ENCODE data around the gene VENTX. TPM values are rescaled to one million over a fixed set of nuclear protein-coding genes. Genes with fewer than 3 reads are reported as not detected.

VENTX gene
- total and polyA plus RNA-seq, 8 donors = 0.15 to 3.2 (median 0.51) TPM; not detected in 2

DNA sequence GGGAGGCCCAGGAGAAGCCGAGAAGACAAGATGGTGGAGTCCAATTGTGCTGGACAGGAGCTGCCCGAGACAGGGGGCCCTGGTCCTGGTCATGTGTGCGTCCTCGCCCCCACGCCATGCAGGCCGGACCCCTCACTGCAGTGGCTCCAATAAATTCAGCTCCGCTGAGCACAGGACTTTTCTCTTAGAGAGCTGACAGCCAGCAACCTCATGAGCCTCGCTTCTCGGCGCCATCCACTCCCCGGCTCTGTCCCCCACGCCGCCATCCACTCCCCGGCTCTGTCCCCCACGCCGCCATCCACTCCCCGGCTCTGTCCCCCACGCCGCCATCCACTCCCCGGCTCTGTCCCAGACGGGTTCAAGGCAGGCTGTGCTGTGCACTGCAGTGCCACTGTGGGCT is 10.4 kb upstream of the VENTX start:
- no peak overlapping the region for H3K27ac ChIP-seq
- no peak overlapping the region for H3K4me3 ChIP-seq
- no peaks in the 10 kb centered on the region for H3K36me3 ChIP-seq
- H3K9me3 ChIP-seq = no peaks in the 10 kb centered on the region
- H3K4me1 ChIP-seq = peaks cover 7 to 22% (median 16%) of the 10 kb centered on the region in 4 donors
- TF ChIP-seq POLR2A (IDR thresholded peaks at IDR 0.05) = no peak
- TF ChIP-seq POLR2AphosphoS5 (IDR thresholded peaks at IDR 0.05) = no peak
- no peak for TF ChIP-seq EP300 (IDR thresholded peaks at IDR 0.05)
- TF ChIP-seq, protein P1, sequence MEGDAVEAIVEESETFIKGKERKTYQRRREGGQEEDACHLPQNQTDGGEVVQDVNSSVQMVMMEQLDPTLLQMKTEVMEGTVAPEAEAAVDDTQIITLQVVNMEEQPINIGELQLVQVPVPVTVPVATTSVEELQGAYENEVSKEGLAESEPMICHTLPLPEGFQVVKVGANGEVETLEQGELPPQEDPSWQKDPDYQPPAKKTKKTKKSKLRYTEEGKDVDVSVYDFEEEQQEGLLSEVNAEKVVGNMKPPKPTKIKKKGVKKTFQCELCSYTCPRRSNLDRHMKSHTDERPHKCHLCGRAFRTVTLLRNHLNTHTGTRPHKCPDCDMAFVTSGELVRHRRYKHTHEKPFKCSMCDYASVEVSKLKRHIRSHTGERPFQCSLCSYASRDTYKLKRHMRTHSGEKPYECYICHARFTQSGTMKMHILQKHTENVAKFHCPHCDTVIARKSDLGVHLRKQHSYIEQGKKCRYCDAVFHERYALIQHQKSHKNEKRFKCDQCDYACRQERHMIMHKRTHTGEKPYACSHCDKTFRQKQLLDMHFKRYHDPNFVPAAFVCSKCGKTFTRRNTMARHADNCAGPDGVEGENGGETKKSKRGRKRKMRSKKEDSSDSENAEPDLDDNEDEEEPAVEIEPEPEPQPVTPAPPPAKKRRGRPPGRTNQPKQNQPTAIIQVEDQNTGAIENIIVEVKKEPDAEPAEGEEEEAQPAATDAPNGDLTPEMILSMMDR (IDR thresholded peaks at IDR 0.05) = no peak
- WGBS, 5 donors = 84 to 90% (median 86%) methylated on average over 16 to 21 of the region's 21 CpGs
- no peak for DNase-seq
- H3K27me3 ChIP-seq = peaks cover 23 to 86% (median 58%) of the 10 kb centered on the region in 3 donors
- intact Hi-C loops (cut with DNase I; ENCODE audit: low total_unique reads) = no loop called here

DNA sequence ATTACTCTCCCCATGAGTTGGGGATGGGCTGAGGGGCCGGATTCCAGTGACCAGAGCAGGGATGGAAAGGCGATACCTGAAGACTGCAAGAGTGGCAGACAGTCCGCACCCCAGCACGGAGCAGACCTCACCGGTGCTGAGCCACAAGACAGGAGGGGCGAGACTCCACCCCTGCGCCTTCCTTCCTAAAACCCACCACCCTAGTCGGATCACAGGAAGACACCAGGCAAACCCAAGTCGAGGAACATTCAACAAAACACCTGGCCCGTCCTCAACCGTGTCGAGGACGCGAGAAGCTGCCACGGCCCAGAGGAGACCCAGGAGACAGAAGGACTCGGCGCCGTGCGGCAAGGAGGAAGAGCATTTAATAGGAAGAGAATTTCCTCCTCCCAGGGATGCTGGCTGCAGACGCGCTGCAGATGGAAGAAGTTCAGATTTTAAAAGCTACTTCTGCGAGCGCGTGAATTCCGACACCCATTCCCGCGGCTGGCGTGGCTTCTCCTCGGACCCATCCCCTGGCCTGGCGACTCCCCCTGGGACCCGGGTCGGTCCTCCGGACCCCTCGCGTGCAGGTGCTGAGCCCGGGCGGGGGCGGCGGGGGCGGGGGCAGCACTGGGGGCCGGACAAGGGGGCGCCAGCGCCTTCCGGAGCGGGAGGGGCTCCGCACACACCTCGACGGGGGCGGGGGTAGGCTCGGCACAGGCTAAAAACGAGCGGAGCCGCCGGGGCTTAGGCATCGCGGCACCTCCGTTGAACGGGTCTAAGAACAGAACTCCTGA is 8.2 kb upstream of the VENTX start:
- Histone ChIP-seq H3K4me1 (peaks cover 7 to 22% (median 16%) of the 10 kb centered on the region in 4 donors), H3K36me3 (no peaks in the 10 kb centered on the region), H3K9me3 (no peaks in the 10 kb centered on the region), H3K27me3 (peaks cover 25 to 100% (median 79%) of the 10 kb centered on the region in 3 donors), H3K27ac (no peak overlapping the region), H3K4me3 (no peak overlapping the region)
- TF ChIP-seq POLR2AphosphoS5 (IDR thresholded peaks at IDR 0.05) (no peak), EP300 (IDR thresholded peaks at IDR 0.05) (no peak), POLR2A (IDR thresholded peaks at IDR 0.05) (no peak)
- TF ChIP-seq, protein P1 (IDR thresholded peaks at IDR 0.05) = no peak
- 7 to 10% (median 8%) methylated on average over 37 to 58 of the region's 58 CpGs for WGBS, 5 donors
- DNase-seq = no peak
- intact Hi-C loops (cut with DNase I; ENCODE audit: low total_unique reads) = no loop called here

DNA sequence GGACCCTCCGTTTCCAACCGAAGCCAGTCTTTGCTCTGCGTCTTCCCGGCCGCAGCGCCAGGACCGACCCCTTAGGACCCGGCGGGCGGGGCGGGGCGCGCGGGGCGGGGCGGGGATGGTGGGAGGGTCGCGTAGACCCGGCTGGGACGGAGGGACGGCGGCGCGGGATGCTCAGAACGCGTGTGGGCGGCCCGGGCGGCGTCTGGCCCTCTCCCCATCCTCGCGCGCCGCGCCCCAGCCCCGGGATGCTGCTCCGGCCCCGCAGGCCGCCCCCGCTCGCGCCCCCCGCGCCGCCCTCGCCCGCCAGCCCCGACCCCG is 7.7 kb upstream of the VENTX start, which contains the start of gene UTF1:
TSS of gene UTF1 (plus strand) at position 174 of the 318 bp plus-strand sequence. CDS start at position 246, 72 bp downstream.
- TF ChIP-seq POLR2A (IDR thresholded peaks at IDR 0.05) (no peak), EP300 (IDR thresholded peaks at IDR 0.05) (no peak), POLR2AphosphoS5 (IDR thresholded peaks at IDR 0.05) (no peak)
- TF ChIP-seq, protein P1 (IDR thresholded peaks at IDR 0.05) = no peak
- peak within 1 kb of the TSS; percentile 5 to 37 (median 30) for H3K4me3 ChIP-seq
- intact Hi-C loops (cut with DNase I; ENCODE audit: low total_unique reads) = no loop called here
- peaks cover 7 to 22% (median 16%) of the 10 kb centered on the region in 4 donors for H3K4me1 ChIP-seq
- H3K27me3 ChIP-seq = peaks cover 25 to 100% (median 80%) of the 10 kb centered on the region in 3 donors
- no peak within 1 kb of the TSS for H3K27ac ChIP-seq
- DNase-seq = no peak
- no peaks in the 10 kb centered on the region for H3K9me3 ChIP-seq
- H3K36me3 ChIP-seq = no peaks in the 10 kb centered on the region
- WGBS, 5 donors = 0 to 2% (median 1%) methylated on average over 23 to 49 of the region's 49 CpGs; no CpG with 5 or more reads in 1 of the 5 donors

DNA sequence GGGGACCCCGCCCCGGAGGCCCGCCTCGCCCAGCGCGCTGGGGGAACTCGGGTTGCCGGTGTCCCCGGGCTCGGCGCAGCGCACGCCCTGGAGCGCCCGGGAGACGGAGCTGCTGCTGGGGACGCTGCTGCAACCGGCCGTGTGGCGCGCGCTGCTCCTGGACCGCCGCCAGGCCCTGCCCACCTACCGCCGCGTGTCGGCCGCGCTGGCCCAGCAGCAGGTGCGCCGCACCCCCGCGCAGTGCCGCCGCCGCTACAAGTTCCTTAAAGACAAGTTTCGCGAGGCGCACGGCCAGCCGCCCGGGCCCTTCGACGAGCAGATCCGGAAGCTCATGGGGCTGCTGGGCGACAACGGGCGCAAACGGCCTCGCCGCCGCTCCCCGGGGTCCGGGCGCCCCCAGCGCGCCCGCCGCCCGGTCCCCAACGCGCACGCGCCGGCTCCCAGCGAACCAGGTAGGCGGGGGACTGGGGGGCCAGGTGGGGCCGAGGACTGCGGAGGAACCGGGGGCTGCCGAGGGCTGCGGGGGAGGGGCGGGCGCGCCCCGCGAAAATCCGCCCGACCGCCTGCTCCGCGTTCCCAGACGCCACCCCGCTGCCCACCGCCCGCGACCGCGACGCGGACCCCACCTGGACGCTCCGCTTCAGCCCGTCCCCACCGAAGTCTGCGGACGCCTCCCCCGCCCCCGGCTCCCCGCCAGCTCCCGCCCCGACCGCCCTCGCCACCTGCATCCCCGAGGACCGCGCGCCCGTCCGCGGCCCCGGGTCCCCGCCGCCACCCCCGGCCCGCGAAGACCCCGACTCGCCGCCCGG is 7.1 kb upstream of the VENTX start:
- H3K36me3 ChIP-seq = no peaks in the 10 kb centered on the region
- peaks cover 10 to 28% (median 20%) of the 10 kb centered on the region in 4 donors for H3K4me1 ChIP-seq
- H3K27me3 ChIP-seq = peaks cover 30 to 100% (median 86%) of the 10 kb centered on the region in 3 donors
- peak in 1 of 2 donors; percentile 85 for DNase-seq
- intact Hi-C loops (cut with DNase I; ENCODE audit: low total_unique reads) = no loop called here
- no peak overlapping the region for H3K27ac ChIP-seq
- no peaks in the 10 kb centered on the region for H3K9me3 ChIP-seq
- TF ChIP-seq EP300 (IDR thresholded peaks at IDR 0.05) = no peak
- TF ChIP-seq, protein P1 (IDR thresholded peaks at IDR 0.05) = no peak
- no peak for TF ChIP-seq POLR2AphosphoS5 (IDR thresholded peaks at IDR 0.05)
- no peak for TF ChIP-seq POLR2A (IDR thresholded peaks at IDR 0.05)
- H3K4me3 ChIP-seq = peak overlapping the region; percentile 5 to 37 (median 30)
- WGBS, 5 donors = 1 to 4% (median 3%) methylated on average over 9 to 116 of the region's 122 CpGs; no CpG with 5 or more reads in 1 of the 5 donors
